Liver (tissue), 3 donors: ENCODE data around the gene CPZ.

Experiments
- ATF3 ChIP-seq: IDR thresholded peaks from 2 replicates; pipeline ENCODE4 v1.6.1; 2016; ENCODE audit warnings: antibody characterized with exemption
- CTCF ChIP-seq: fragments of 150-350 bp; IDR thresholded peaks from 2 replicates; pipeline ENCODE4 v1.5.1; 2017; ENCODE audit warnings: improper control_type of control experiment, low read depth, low read length; ENCODE audit not compliant: missing input control
- EGR1 ChIP-seq, 2 donors: IDR thresholded peaks; 2 replicates each; pipeline ENCODE4 v1.6.1; 2016 to 2018; ENCODE audit warnings: antibody characterized with exemption in 2 of 2, low read depth in 2 of 2
- FOXA1 ChIP-seq: IDR thresholded peaks from 2 replicates; pipeline ENCODE4 v1.6.1; 2016; ENCODE audit warnings: antibody characterized with exemption
- JUND ChIP-seq, 2 donors: IDR thresholded peaks; 2 replicates each; pipeline ENCODE4 v1.6.1; 2016; ENCODE audit warnings: antibody characterized with exemption in 2 of 2
- MAX ChIP-seq: IDR thresholded peaks from 2 replicates; pipeline ENCODE4 v1.6.1; 2016; ENCODE audit warnings: antibody characterized with exemption
- REST ChIP-seq: IDR thresholded peaks from 2 replicates; pipeline ENCODE4 v1.6.1; 2016; ENCODE audit warnings: antibody characterized with exemption, mild to moderate bottlenecking
- RXRA ChIP-seq, 2 donors: IDR thresholded peaks; 2 replicates each; pipeline ENCODE4 v1.6.1; 2017 to 2018; ENCODE audit warnings: antibody characterized with exemption in 2 of 2, mild to moderate bottlenecking in 1 of 2
- SP1 ChIP-seq: IDR thresholded peaks from 2 replicates; pipeline ENCODE4 v1.6.1; 2018; ENCODE audit warnings: antibody characterized with exemption, mild to moderate bottlenecking
- TAF1 ChIP-seq: conservative IDR thresholded peaks from 2 replicates; pipeline ENCODE4 v1.6.1; 2016; ENCODE audit warnings: antibody characterized with exemption, mild to moderate bottlenecking
- YY1 ChIP-seq: IDR thresholded peaks from 2 replicates; pipeline ENCODE4 v1.6.1; 2016; ENCODE audit warnings: antibody characterized with exemption, mild to moderate bottlenecking
- donor health status: healthy.
- donor health status: healthy.

- TF ChIP-seq CTCF (no peak), RXRA (IDR thresholded peaks at IDR 0.05) (no peak), FOXA1 (no peak), TAF1 (no peak), EGR1 (IDR thresholded peaks at IDR 0.05; ENCODE audit: low read depth in 2 of 2) (no peak), ATF3 (no peak), YY1 (no peak), MAX (no peak), JUND (IDR thresholded peaks at IDR 0.05) (no peak), REST (no peak), SP1 (no peak)
These were observed 6.3 kb upstream of the CPZ start for GRCh38 chr4:8586246-8586645.
